Activated CD4-positive, alpha-beta T cell treated with anti-CD3 and anti-CD28 coated beads, Interleukin-2, amount 50 U/mL, for 4 hours (primary cell): Measurements from ENCODE around the gene GLT6D1.

Experiments
- DNase-seq, 2 experiments: peaks; one replicate each; pipeline ENCODE4 v3.0.0-alpha.2; 2020

The GLT6D1 gene

DNA sequence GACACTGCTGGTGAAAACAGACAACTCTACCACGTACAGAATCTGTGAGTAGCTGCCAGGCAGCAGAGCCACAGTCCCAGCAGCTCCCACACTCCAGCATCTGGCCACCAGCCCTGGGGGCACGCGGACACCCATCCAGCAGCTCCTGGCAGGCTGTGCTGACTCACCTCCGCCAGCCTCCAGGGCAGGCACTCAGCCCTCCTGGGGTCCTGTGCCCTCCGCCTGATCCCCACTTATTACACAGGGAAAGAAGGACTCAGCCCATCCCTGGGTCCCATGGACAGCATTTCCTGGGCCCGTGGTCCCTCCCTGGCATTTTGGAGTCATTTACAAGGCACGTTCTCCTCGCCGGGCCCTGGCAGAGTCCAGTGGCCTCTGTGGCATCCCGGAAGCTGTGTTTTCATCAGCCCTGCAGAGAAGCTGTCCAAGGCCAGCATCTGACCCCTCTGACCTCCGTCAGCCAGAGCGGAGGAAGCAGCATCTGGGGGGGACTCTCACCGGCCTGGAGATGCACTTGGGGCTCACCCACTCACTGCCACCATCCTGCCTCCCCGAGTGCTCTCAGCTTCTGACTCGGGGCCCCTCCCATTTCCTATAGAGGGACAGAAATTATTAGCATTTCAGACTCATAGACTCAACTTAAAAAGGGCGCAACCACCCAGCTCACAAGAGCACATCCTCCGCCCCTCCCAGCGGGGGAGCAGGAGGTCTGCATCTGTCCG, 56.2 kb downstream of the GLT6D1 start:
- no peak for DNase-seq

DNA sequence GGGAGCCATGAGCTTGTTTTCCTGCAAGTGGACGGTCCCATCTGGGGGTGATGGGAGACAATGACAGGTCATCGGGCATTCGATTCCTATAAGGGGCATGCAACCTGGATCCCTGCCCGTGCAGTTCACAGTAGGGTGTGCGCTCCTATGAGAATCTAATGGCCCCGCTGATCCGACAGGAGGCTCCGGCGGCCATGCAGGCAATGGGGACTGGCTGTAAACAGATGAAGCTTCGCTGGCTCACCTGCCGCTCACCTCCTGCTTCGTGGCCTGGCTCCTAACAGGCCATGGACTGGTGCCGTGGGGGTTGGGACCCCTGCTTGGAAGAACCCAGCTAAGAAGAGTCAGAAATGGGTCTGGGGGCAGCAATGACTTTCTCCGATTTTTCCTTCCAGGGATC, 56.8 kb downstream of the GLT6D1 start:
- no peak for DNase-seq

DNA sequence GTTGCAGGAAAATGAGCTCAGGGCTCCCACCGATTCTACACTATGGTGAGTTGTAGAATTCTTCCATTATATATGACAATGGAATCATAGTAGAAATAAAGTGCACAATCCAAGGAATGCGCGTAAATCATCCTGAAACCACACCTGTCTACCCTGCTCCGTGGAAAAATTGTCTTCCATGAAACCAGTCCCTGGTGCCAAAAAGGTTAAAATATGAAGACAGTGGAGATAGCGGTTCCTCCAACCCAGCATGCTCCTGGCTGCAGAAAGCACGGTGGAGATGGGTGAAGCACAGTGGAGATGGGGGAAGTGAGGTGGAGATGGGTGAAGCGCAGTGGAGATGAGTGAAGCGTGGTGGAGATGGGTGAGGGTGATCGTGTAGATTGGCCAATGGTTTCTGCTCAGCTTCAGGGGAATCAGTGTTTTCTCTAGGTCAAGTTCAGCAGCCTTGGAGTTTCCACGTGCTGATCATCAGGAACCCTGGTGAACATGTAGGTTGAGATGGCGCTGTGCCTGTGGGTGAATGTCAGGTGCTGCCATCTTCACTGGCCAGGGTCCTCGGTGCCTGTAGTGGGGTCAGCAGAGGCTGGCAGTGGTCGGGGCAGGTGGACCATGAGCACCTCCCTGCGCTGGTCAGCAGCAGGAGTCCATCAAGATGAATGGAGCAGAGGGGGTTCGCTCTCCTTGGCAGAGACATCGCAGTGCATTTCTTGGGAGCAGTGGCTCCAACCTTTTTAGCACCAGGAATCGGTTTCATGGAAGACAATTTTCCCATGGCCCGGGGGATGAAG, 57.5 kb downstream of the GLT6D1 start:
- no peak for DNase-seq

DNA sequence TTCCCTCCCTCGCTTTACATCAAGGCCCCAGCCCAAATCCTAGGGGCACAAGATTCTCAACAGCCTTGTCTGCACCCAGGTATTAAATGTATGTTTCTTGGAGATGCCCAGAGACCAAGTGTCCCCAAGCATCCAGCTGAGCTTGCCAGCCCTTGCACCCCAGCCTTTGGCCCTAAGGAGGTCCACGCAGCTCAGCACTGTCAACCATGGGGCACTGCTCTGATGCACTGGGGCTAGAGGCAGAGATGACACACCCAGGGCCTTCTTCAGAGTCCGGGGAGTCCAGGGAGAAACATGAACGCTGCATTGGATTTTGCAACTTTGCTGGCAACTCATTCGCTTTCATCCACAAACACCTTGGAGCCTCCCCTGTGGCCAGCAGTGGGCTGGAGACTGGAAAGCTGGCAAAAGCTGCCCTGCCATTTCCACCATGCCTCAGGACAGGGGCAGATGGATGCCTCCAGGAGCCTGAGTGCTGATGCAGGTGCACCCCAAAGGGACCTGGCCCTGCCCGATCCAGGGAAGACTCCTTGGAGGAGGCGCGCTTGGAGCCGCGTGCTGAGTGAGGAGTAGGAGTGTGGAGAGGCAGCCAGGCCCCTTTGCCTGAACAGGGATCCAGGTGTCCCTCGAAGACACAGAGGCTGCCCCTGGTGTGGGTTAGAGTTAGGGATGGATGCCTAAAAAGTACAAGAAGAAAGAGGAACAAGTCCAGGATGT, 58.5 kb downstream of the GLT6D1 start:
- DNase-seq, result no peak

DNA sequence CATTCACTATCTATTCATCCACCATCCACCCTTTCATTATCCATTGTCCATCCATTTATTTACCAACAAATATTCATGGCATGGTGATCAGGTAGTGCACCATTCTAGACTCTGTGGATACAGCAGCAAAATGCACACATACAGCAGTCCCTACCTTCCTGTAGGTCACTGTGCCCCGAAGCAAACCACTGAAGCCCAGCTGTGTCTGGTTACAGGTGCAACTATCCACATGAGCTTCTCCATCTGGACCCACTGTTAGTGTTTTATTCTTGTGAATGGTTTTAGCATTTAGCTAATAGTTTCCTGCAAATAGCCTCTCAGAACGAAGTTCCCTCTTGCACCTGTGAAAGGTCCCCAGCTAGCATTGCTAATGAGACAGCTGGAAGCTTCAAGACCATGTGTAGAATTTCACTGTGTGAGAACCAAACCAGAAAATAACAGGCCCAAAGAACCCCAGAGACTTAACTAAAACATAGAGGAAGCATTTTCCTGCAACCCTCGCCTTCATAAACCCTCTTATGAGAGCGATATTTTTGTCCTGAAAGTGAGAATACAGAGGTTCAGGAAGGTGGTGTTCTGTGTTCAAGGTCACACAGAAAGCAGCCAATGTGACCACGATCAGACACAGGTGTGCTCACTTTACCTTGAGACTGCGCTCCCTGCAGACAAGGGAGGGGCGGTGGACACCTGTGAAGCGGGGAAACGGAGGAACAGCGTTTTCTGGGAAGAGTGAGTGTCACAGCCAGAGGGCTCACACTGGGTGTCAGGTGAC, 59.3 kb downstream of the GLT6D1 start:
- DNase-seq, result no peak

DNA sequence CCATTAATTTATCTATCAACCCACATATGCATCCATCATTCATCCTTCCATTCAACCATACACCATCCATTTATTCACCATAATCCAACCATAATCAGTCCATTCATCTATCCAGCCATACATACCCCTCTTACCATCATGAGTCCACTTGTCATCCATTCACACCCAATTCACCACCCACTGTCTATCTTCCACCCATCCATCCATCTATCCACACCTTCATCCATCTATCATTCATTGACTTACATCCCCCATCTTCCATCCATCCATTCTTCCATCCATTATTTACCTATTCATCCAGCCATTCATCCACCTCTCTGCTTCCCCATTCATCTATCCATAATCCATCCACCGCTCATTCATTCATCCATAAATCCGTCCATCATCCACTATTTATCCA, 60.0 kb downstream of the GLT6D1 start:
- DNase-seq, result no peak

DNA sequence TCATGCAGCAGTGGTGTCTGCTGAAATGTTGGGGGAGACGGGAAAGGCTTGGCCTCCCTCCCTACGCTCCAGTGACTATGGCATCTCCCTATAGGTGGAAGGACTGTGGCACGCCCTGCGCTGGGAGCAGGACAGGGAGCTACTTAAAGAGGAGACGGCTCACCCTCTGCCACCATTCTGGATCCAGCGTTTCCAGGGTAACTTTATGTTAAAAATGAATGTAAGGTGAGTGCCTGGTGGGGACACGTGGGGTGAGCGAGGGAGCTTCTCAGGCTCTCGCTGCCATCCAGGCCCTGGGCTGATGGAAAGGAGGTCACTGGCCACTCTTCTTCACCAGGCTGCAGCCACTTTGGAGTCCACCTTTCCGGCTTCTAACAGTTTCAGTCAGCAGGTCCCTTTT, 62.1 kb downstream of the GLT6D1 start:
- no peak for DNase-seq

DNA sequence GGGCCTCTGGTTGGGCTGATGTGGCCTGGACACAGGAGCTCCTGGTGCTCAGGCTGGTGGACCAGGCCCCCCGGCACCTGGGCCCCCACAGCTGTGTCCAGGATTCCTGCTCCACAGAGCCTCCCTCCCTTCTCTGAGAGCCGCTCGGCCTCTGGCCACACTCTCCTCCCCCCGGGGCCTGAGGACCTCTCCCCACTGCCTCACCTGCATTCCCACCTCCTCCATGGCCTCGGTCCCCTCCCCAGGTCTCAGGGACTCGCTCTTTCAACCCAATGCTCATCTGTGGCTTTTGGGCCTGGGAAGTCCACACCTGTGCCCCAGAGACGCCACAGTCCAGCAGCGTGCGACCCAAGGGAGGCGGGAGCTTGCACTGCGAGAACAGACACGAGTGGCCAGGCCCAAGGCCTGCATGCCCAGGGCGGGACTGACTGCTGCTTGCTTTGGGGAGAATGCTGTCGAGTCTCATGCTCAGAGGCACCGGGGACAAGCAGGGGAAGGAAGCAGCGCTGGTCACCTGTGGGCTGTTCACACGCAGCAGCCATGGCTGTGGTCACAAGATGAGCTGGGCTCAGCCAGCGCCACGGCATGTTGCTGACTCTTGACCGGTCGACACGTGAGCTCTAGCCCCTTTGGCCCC, 63.2 kb downstream of the GLT6D1 start:
- no peak for DNase-seq

DNA sequence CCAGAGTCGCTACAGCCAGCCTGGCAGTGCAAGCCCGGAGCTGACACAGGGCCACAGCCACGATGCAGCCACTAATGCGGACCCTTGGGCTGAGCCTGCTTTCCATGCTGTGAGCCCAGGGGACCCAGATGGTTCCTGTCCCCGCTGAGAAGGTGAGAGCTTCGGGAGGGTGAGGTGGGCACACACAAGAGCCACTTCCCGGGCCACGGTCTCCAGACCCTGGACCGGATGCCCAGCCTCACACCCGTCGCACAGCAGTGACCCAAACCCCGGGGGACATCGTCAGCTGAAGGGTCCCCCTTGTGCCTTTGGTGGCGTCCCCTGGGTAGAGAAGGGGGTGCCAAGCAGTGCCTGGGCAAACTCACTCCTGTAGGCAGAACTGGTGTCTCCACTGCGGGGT, 64.4 kb downstream of the GLT6D1 start:
- no peak for DNase-seq

DNA sequence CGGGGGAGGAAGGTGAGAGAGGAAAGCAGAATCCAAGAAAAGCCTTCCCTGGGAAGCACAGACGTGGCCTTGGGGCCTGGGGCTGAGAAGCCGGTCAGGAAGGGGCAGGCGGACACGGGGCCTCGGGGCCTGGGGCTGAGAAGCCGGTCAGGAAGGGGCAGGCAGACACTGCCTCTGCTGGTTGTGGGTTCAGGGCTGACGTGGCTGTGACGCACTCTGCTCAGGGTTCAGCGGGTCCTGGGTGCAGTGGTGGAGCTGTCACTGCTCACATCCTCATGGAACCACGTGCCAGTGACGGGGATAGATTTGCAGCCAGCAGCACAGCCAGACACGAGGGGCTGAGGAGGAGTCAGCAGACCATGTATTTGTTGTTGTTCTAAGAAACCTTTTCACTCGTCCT, 65.0 kb downstream of the GLT6D1 start:
- no peak for DNase-seq
